GM19023 (cell line): ENCODE data around the gene IGF2BP2.
"Not testable (repeated sequence)": the region's sequence is repeated elsewhere in the genome, so short reads cannot be mapped to it uniquely, and the experiment has no call there.

Experiments used
- ATAC-seq: cut with Tn5 transposase; IDR thresholded peaks from one replicate; pipeline ENCODE4 v1.9.1; 2021; ENCODE audit warnings: mild to moderate bottlenecking, moderate library complexity; ENCODE audit not compliant: unreplicated experiment

Gene IGF2BP2

GRCh38 chr3:185838417-185838989, 13.7 kb upstream of the IGF2BP2 start:
- ATAC-seq, result not testable (repeated sequence)

GRCh38 chr3:185837414-185837813, 12.6 kb upstream of the IGF2BP2 start:
- ATAC-seq, result no peak

GRCh38 chr3:185831990-185832389, 7.1 kb upstream of the IGF2BP2 start:
- ATAC-seq, result no peak

- no peak for ATAC-seq
These were observed 6.4 kb upstream of the IGF2BP2 start for GRCh38 chr3:185831195-185831594.

GRCh38 chr3:185830018-185830797, 5.4 kb upstream of the IGF2BP2 start:
- no peak for ATAC-seq

- ATAC-seq, result no peak
These were observed 3.9 kb upstream of the IGF2BP2 start for GRCh38 chr3:185828755-185829154.

GRCh38 chr3:185827595-185828344, 2.9 kb upstream of the IGF2BP2 start:
- ATAC-seq, result no peak

GRCh38 chr3:185825639-185826481, 1.0 kb upstream of the IGF2BP2 start:
- peak; percentile 28 for ATAC-seq

GRCh38 chr3:185824051-185825005, 514 bp downstream of the IGF2BP2 start:
- peak; percentile 14 for ATAC-seq

GRCh38 chr3:185823078-185824044, 1.5 kb downstream of the IGF2BP2 start:
- no peak for ATAC-seq

- ATAC-seq, result no peak
These were observed 2.4 kb downstream of the IGF2BP2 start for GRCh38 chr3:185822221-185823000.

GRCh38 chr3:185820973-185821758, 3.7 kb downstream of the IGF2BP2 start:
- no peak for ATAC-seq

- no peak for ATAC-seq
These were observed 6.5 kb downstream of the IGF2BP2 start for GRCh38 chr3:185818267-185818875.

GRCh38 chr3:185815391-185816282, 9.2 kb downstream of the IGF2BP2 start:
- no peak for ATAC-seq

- no peak for ATAC-seq
These were observed 11.1 kb downstream of the IGF2BP2 start for GRCh38 chr3:185813691-185814215.
